IgD-negative memory B cell (primary cell): ENCODE results near the gene EBPL. TPM values are rescaled to one million over a fixed set of nuclear protein-coding genes. Genes with fewer than 3 reads are reported as not detected.

Source experiments
- polyA plus RNA-seq: library from polyadenylated mRNA; unstranded; fragments of 300-500 nt; fragmentation: Illumina TruSeq; gene quantifications from one replicate; pipeline ENCODE4 v1.2.3, GENCODE V29; 2021

Gene EBPL
- polyA plus RNA-seq, 1 donor from 2014 or later, result 43.3 TPM

Other genes with a start within 250 kb of the EBPL start
- gene CAB39L, start 247.4 kb downstream of the EBPL start, polyA plus RNA-seq, result 1.7 TPM
- gene SETDB2, start 247.2 kb downstream of the EBPL start, polyA plus RNA-seq, result 15.0 TPM
- gene PHF11, start 195.5 kb downstream of the EBPL start, polyA plus RNA-seq, result 70.1 TPM
- gene RCBTB1, start 105.9 kb downstream of the EBPL start, polyA plus RNA-seq, result 8.5 TPM
- gene ARL11, start 63.0 kb downstream of the EBPL start, polyA plus RNA-seq, result 7.7 TPM
- gene KPNA3, start 101.2 kb upstream of the EBPL start, polyA plus RNA-seq, result 18.5 TPM
- 6.4 TPM for gene SPRYD7, start 244.9 kb upstream of the EBPL start, polyA plus RNA-seq